ENCODE results near the gene ST7L. TPM values are rescaled to one million over a fixed set of nuclear protein-coding genes. Genes with fewer than 3 reads are reported as not detected.

The ST7L gene
- total and polyA plus RNA-seq, 2 of the 4 experiments (the other 2 are of a cell fraction): 7.7 to 14.7 TPM

DNA sequence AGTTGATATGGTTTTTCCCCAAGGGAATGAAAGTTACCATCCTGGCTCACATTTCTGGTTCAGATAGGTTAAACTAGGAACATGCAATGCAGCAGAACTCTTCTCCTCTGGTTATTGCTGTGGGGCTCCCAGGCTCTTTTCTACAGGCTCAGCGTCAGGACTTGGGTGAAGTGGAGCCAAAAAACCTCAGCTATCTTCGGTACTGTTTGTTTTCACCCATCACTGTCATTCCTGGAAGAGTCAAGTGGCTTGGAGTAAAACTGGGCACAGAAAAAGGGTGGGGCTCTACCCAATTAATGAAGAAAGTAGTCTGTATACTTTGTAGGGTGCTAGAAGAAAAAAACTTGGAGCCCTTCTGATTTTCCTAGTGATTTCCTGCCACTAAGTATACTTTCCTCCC is 100.8 kb downstream of the ST7L start:
- H3K18ac ChIP-seq (ENCODE audit: low read depth, low read length): no peak overlapping the region
- no peak overlapping the region for H3K23ac ChIP-seq (ENCODE audit: low read depth, low read length)
- H3K36me3 ChIP-seq (ENCODE audit: control insufficient read depth, insufficient read depth, low read length): peaks cover 5% of the 10 kb centered on the region; the same call in 1 of the 2 replicates
- no peak overlapping the region for H2BK5ac ChIP-seq (ENCODE audit: low read depth, low read length, poor library complexity, severe bottlenecking)
- no peak overlapping the region for H4K5ac ChIP-seq (ENCODE audit: low read depth, low read length)
- no peaks in the 10 kb centered on the region; a peak in 1 of 4 replicates for H3K79me1 ChIP-seq (ENCODE audit: low read depth in 1 of 2, low read length in 2 of 2)
- no peak overlapping the region for H4K8ac ChIP-seq (ENCODE audit: low read depth in 2 of 2, low read length in 2 of 2)
- no peak overlapping the region for H2BK15ac ChIP-seq (ENCODE audit: low read depth, low read length)
- dilution Hi-C loops (cut with HindIII; ENCODE audit: low sequenced_read_pairs, unreplicated experiment) (no loop called here), intact Hi-C loops (cut with micrococcal nuclease) (loop anchor here (5.0 kb wide), 1 partner anchor 189 kb away; the partner anchor contains the start of gene RHOC), in situ Hi-C loops (cut with MboI; ENCODE audit: low sequenced_read_pairs) (no loop called here)
- no CpG with 5 or more reads among the region's 2 CpGs for WGBS, 2 experiments (ENCODE audit: extremely low coverage in 2 of 2, insufficient read length in 1 of 2)
- H2AK9ac ChIP-seq (replicated peaks; ENCODE audit: low read depth, low read length, poor library complexity): no peak overlapping the region
- H2AK5ac ChIP-seq (ENCODE audit: low read depth, low read length): no peak overlapping the region
- H3K4ac ChIP-seq (ENCODE audit: low read depth, low read length): no peak overlapping the region
- no peak overlapping the region for H3K14ac ChIP-seq (replicated peaks; ENCODE audit: low read depth, low read length)
- ChIA-PET POLR2A (ENCODE audit: unreplicated experiment) (no interaction called here), CTCF (no interaction called here)
- H2BK120ac ChIP-seq (ENCODE audit: low read depth, low read length): no peak overlapping the region
- no peak for DNase-seq
- peaks cover 23% of the 10 kb centered on the region for H4K20me1 ChIP-seq (ENCODE audit: insufficient read depth, low read length)
- peaks cover 32% of the 10 kb centered on the region for H3K4me1 ChIP-seq (ENCODE audit: control insufficient read depth, insufficient read depth, low read length)
- no peak overlapping the region for H3K56ac ChIP-seq (ENCODE audit: extremely low read depth, insufficient read depth, low read length)
- peaks cover 5% of the 10 kb centered on the region for H3K27me3 ChIP-seq (ENCODE audit: control insufficient read depth, insufficient read depth, low read length)
- no peak for TF ChIP-seq POLR2A (IDR thresholded peaks at IDR 0.05; ENCODE audit: low read depth, low read length)
- TF ChIP-seq MAFK (IDR thresholded peaks at IDR 0.05; ENCODE audit: low read depth, low read length): no peak
- no peak for TF ChIP-seq FOS (IDR thresholded peaks at IDR 0.05; ENCODE audit: low read depth, low read length)
- TF ChIP-seq, protein P1, sequence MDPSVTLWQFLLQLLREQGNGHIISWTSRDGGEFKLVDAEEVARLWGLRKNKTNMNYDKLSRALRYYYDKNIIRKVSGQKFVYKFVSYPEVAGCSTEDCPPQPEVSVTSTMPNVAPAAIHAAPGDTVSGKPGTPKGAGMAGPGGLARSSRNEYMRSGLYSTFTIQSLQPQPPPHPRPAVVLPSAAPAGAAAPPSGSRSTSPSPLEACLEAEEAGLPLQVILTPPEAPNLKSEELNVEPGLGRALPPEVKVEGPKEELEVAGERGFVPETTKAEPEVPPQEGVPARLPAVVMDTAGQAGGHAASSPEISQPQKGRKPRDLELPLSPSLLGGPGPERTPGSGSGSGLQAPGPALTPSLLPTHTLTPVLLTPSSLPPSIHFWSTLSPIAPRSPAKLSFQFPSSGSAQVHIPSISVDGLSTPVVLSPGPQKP (IDR thresholded peaks at IDR 0.05; ENCODE audit: borderline replicate concordance, low read depth, low read length): no peak
- no peak for TF ChIP-seq CEBPB (IDR thresholded peaks at IDR 0.05; ENCODE audit: low read depth, low read length)
- TF ChIP-seq RFX5 (IDR thresholded peaks at IDR 0.05; ENCODE audit: low read depth, low read length): no peak
- no peak for TF ChIP-seq CHD1 (IDR thresholded peaks at IDR 0.05; ENCODE audit: low read depth, low read length)
- TF ChIP-seq, protein P2, sequence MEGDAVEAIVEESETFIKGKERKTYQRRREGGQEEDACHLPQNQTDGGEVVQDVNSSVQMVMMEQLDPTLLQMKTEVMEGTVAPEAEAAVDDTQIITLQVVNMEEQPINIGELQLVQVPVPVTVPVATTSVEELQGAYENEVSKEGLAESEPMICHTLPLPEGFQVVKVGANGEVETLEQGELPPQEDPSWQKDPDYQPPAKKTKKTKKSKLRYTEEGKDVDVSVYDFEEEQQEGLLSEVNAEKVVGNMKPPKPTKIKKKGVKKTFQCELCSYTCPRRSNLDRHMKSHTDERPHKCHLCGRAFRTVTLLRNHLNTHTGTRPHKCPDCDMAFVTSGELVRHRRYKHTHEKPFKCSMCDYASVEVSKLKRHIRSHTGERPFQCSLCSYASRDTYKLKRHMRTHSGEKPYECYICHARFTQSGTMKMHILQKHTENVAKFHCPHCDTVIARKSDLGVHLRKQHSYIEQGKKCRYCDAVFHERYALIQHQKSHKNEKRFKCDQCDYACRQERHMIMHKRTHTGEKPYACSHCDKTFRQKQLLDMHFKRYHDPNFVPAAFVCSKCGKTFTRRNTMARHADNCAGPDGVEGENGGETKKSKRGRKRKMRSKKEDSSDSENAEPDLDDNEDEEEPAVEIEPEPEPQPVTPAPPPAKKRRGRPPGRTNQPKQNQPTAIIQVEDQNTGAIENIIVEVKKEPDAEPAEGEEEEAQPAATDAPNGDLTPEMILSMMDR (conservative IDR thresholded peaks at IDR 0.05; ENCODE audit: low read depth, low read length): no peak
- TF ChIP-seq MAZ (IDR thresholded peaks at IDR 0.05; ENCODE audit: borderline replicate concordance, low read depth, low read length): no peak
- TF ChIP-seq MXI1 (IDR thresholded peaks at IDR 0.05; ENCODE audit: borderline replicate concordance, low read depth, low read length): no peak
- no peak for TF ChIP-seq NFE2L2 (IDR thresholded peaks at IDR 0.05; ENCODE audit: low read depth, low read length)
- TF ChIP-seq, protein P3, sequence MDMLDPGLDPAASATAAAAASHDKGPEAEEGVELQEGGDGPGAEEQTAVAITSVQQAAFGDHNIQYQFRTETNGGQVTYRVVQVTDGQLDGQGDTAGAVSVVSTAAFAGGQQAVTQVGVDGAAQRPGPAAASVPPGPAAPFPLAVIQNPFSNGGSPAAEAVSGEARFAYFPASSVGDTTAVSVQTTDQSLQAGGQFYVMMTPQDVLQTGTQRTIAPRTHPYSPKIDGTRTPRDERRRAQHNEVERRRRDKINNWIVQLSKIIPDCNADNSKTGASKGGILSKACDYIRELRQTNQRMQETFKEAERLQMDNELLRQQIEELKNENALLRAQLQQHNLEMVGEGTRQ (IDR thresholded peaks at IDR 0.05; ENCODE audit: low read depth, low read length): no peak
- no peak for TF ChIP-seq RCOR1 (IDR thresholded peaks at IDR 0.05; ENCODE audit: insufficient replicate concordance, low read length)
- TF ChIP-seq BHLHE40 (IDR thresholded peaks at IDR 0.05; ENCODE audit: low read depth, low read length): no peak
- no peak for TF ChIP-seq SMC3 (IDR thresholded peaks at IDR 0.05; ENCODE audit: low read depth, low read length)
- no peak for TF ChIP-seq RAD21 (IDR thresholded peaks at IDR 0.05; ENCODE audit: low read length)
- H2BK20ac ChIP-seq (ENCODE audit: low read depth, low read length): no peak overlapping the region
- no peaks in the 10 kb centered on the region for H3K9me3 ChIP-seq (ENCODE audit: control insufficient read depth, insufficient read depth, low read length)
- H3K9ac ChIP-seq (ENCODE audit: low read depth, low read length): no peak overlapping the region
- BruUV-seq (replicated peaks): no TSS peak
- ATAC-seq (ENCODE audit: low read depth): no peak
- H3K9me1 ChIP-seq (ENCODE audit: insufficient read depth, low read length): peaks cover 26% of the 10 kb centered on the region
- H2AFZ ChIP-seq (replicated peaks; ENCODE audit: low read length, poor library complexity): no peak overlapping the region
- H3K4me3 ChIP-seq (ENCODE audit: insufficient read depth, low read depth, low read length): no peak overlapping the region
- H4K91ac ChIP-seq (ENCODE audit: insufficient read depth, low read depth, low read length): no peak overlapping the region
- H3K27ac ChIP-seq (ENCODE audit: insufficient read depth, low read length): no peak overlapping the region
- H3K4me2 ChIP-seq (ENCODE audit: low read depth, low read length): no peak overlapping the region

All from IMR-90 (cell line).